ENCODE results near the gene LCMT1.
A peak's percentile ranks its signal among the peaks of the same experiment; 100 is the strongest.

Gene LCMT1

GRCh38 chr16:25066747-25067631 lies 44.6 kb upstream of the LCMT1 start:
- no peak for TF ChIP-seq CTCF (IDR thresholded peaks at IDR 0.05; ENCODE audit: low read depth, low read length)
- H3K4me3 ChIP-seq (ENCODE audit: low read depth, low read length) = peak overlapping the region; percentile 77

- TF ChIP-seq CTCF (IDR thresholded peaks at IDR 0.05; ENCODE audit: low read depth, low read length) = no peak
- H3K4me3 ChIP-seq (ENCODE audit: low read depth, low read length) = no peak overlapping the region
These were observed 37.7 kb upstream of the LCMT1 start for GRCh38 chr16:25073854-25074253.

- TF ChIP-seq CTCF (IDR thresholded peaks at IDR 0.05; ENCODE audit: low read depth, low read length) = no peak
- no peak overlapping the region for H3K4me3 ChIP-seq (ENCODE audit: low read depth, low read length)
These were observed 33.1 kb upstream of the LCMT1 start for GRCh38 chr16:25078386-25078978.

- H3K4me3 ChIP-seq (ENCODE audit: low read depth, low read length) = no peak overlapping the region
- TF ChIP-seq CTCF (IDR thresholded peaks at IDR 0.05; ENCODE audit: low read depth, low read length) = no peak
These were observed 31.7 kb upstream of the LCMT1 start for GRCh38 chr16:25079637-25080378.

GRCh38 chr16:25080420-25081131 lies 31.0 kb upstream of the LCMT1 start:
- TF ChIP-seq CTCF (IDR thresholded peaks at IDR 0.05; ENCODE audit: low read depth, low read length) = no peak
- no peak overlapping the region for H3K4me3 ChIP-seq (ENCODE audit: low read depth, low read length)

- TF ChIP-seq CTCF (IDR thresholded peaks at IDR 0.05; ENCODE audit: low read depth, low read length) = no peak
These were observed 29.8 kb upstream of the LCMT1 start for GRCh38 chr16:25081702-25082101.

More at GRCh38 chr16:25081702-25082101, 29.8 kb upstream of the LCMT1 start:
- H3K4me3 ChIP-seq (ENCODE audit: low read depth, low read length) = no peak overlapping the region
